IPS DF 6.9 (cell line): ENCODE data around the gene STX1B.

Source experiments
- DNase-seq: peaks from one replicate; pipeline ENCODE4 v3.0.0-alpha.2; 2013; ENCODE audit warnings: low read depth, low spot score
- H3K27ac ChIP-seq: one replicate; pipeline ENCODE4 v1.5.1; 2013; ENCODE audit warnings: low read length, control low read depth
- H3K27me3 ChIP-seq: 2 replicates; pipeline ENCODE4 v1.6.1; 2013; ENCODE audit warnings: mild to moderate bottlenecking, low read length; ENCODE audit not compliant: control insufficient read depth, insufficient read depth
- H3K36me3 ChIP-seq: 2 replicates; pipeline ENCODE4 v1.6.1; 2013; ENCODE audit warnings: low read length; ENCODE audit not compliant: control insufficient read depth, insufficient read depth
- H3K4me1 ChIP-seq: 2 replicates; pipeline ENCODE4 v1.6.1; 2013; ENCODE audit warnings: low read length; ENCODE audit not compliant: control insufficient read depth, insufficient read depth
- H3K4me3 ChIP-seq: 2 replicates; pipeline ENCODE4 v1.5.1; 2013; ENCODE audit warnings: mild to moderate bottlenecking, low read length
- H3K9me3 ChIP-seq: 2 replicates; pipeline ENCODE4 v1.6.1; 2013; ENCODE audit warnings: low read length, inconsistent platforms; ENCODE audit not compliant: control insufficient read depth, insufficient read depth
- WGBS: extraction: QIAGEN DNeasy Blood & Tissue Kit; methylation state at CpG from one replicate; pipeline ENCODE4 v1.1.7; 2013; ENCODE audit warnings: mixed read lengths, missing lambda C conversion rate; ENCODE audit not compliant: insufficient read length, insufficient coverage; 5-methylcytosine and 5-hydroxymethylcytosine counted together

Gene STX1B

GRCh38 chr16:30963925-30964511, 46.4 kb downstream of the STX1B start:
- H3K27me3 ChIP-seq: no peaks in the 10 kb centered on the region
- H3K9me3 ChIP-seq: no peaks in the 10 kb centered on the region
- H3K4me1 ChIP-seq: no peaks in the 10 kb centered on the region; the same call in 1 of the 2 replicates
- no peak overlapping the region for H3K27ac ChIP-seq
- peaks cover 55% of the 10 kb centered on the region for H3K36me3 ChIP-seq
- no CpG with 5 or more reads among the region's 18 CpGs for WGBS
- DNase-seq: no peak
- H3K4me3 ChIP-seq: no peak overlapping the region

- no peak overlapping the region for H3K27ac ChIP-seq
These were observed 49.1 kb downstream of the STX1B start for GRCh38 chr16:30961384-30961783.

DNA sequence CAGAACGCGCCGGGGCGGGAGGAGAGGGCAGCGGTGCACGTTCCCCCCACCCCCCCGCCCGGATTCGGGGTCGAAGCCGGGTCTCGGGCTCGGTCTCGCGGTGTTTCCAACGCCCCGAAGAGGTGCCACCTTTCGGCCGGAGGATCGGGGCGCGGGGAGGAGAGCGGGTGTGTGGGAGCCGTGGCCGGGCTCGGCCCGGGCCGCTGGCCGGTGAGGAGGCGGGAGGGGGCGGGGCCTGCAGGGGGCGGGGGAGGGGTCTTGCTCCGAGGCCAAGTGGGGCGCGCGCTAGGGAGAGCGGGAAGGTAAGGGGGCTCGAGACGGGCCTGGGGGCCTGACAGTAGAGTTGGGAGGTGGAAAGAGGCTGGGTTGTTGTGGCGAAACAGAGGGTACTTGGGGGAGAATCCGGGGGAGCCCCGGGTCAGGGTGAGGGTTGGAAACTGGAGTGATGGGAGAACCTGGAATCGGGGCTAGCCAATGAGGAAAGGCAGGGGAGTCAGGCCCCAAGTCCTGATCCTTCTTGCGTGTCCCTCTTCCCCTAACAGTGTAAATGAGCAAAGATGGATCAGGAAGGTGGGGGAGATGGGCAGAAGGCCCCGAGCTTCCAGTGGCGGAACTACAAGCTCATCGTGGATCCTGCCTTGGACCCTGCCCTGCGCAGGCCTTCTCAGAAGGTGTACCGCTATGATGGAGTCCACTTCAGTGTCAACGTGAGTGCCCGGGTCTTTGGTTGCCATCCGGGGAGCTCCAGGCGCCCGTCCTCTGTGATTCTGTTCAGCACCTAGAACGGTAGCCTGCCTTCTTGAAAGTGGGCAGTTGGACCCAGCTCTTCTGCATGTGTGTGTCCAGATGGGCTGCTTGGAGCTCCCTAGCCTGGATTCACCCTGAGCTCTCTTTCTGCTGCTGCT, 52.0 kb downstream of the STX1B start:
- no peak for DNase-seq
- Histone ChIP-seq H3K27me3 (no peaks in the 10 kb centered on the region), H3K9me3 (no peaks in the 10 kb centered on the region), H3K36me3 (peaks cover 20% of the 10 kb centered on the region; the same call in 1 of the 2 replicates), H3K4me1 (peaks cover 3% of the 10 kb centered on the region), H3K27ac (no peak overlapping the region), H3K4me3 (peak overlapping the region; percentile 92; the same call in 1 of the 2 replicates)
- no CpG with 5 or more reads among the region's 55 CpGs for WGBS

More at GRCh38 chr16:30961384-30961783, 49.1 kb downstream of the STX1B start:
- H3K4me3 ChIP-seq: no peak overlapping the region
- no CpG with 5 or more reads among the region's 11 CpGs for WGBS
- H3K27me3 ChIP-seq: no peaks in the 10 kb centered on the region
- no peak for DNase-seq
- H3K4me1 ChIP-seq: no peaks in the 10 kb centered on the region; the same call in 1 of the 2 replicates
- H3K36me3 ChIP-seq: peaks cover 45% of the 10 kb centered on the region
- no peaks in the 10 kb centered on the region for H3K9me3 ChIP-seq

- Histone ChIP-seq H3K27ac (no peak within 1 kb of the TSS), H3K4me1 (peaks cover 4% of the 10 kb centered on the region), H3K9me3 (no peaks in the 10 kb centered on the region), H3K27me3 (no peaks in the 10 kb centered on the region), H3K4me3 (peak within 1 kb of the TSS; percentile 92), H3K36me3 (peaks cover 17% of the 10 kb centered on the region; the same call in 1 of the 2 replicates)
- DNase-seq: no peak
- no CpG with 5 or more reads among the region's 85 CpGs for WGBS
These were observed 52.8 kb downstream of the STX1B start, which contains the start of gene SETD1A for GRCh38 chr16:30957456-30958174. SETD1A (plus strand) TSS chr16:30957754; CDS start chr16:30958732, 978 bp downstream.

- no CpG with 5 or more reads among the region's 42 CpGs for WGBS
- H3K4me3 ChIP-seq: peak overlapping the region; percentile 92; the same call in 1 of the 2 replicates
- no peak for DNase-seq
- no peaks in the 10 kb centered on the region for H3K27me3 ChIP-seq
- H3K27ac ChIP-seq: no peak overlapping the region
- H3K9me3 ChIP-seq: no peaks in the 10 kb centered on the region
- H3K4me1 ChIP-seq: peaks cover 4% of the 10 kb centered on the region
- H3K36me3 ChIP-seq: peaks cover 17% of the 10 kb centered on the region; the same call in 1 of the 2 replicates
These were observed 53.6 kb downstream of the STX1B start for GRCh38 chr16:30956601-30957455.

DNA sequence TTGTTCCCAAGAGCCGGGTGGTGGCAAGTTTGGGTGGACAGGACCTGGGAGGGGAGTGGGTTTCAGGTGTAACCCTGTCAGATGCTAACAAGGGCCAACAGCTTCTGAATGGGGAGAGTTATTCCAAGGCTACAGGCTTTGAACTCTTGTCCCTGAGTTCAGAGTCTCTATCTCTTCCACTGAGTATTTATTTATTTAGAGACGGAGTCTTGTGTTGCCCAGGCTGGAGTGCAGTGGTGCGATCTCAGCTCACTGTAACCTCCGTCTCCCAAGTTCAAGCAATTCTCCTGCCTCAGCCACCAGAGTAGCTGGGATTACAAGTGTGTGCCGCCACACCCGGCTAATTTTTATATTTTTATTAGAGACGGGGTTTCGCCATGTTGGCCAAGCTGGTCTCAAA, 55.4 kb downstream of the STX1B start:
- no CpG with 5 or more reads among the region's 8 CpGs for WGBS
- Histone ChIP-seq H3K4me3 (no peak overlapping the region), H3K9me3 (no peaks in the 10 kb centered on the region), H3K27ac (no peak overlapping the region), H3K27me3 (no peaks in the 10 kb centered on the region), H3K36me3 (peaks cover 3% of the 10 kb centered on the region; the same call in 1 of the 2 replicates), H3K4me1 (peaks cover 7% of the 10 kb centered on the region)
- no peak for DNase-seq

DNA sequence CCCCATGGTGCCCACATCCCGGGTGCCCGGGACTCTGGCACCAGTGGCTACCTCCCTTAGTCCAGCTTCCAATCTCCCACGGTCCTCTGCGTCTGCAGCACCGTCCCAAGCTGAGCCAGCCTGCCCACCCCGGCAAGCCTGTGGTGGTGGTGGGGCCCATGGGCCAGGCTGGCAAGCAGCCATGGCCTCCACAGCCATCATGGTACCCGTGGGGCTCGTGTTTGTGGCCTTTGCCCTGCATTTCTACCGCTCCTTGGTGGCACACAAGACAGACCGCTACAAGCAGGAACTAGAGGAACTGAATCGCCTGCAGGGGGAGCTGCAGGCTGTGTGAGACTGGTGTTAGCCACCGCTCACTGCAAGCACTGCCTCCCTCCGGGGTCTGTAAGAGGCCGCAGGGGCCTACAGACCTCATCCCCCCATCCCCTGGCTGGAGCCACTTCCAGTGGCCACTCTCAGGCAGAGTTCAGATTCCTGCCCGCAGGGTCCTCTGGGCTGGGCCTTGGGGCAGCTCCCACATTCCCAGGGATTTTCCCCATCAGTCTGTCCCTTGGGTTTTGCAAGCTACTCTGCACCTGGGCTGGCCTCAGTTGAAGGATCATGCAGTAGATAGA, 56.8 kb downstream of the STX1B start:
- DNase-seq: no peak
- no CpG with 5 or more reads among the region's 15 CpGs for WGBS

GRCh38 chr16:30953111-30953510, 57.3 kb downstream of the STX1B start:
- no CpG with 5 or more reads among the region's 9 CpGs for WGBS
- H3K27ac ChIP-seq: no peak overlapping the region
- H3K9me3 ChIP-seq: no peaks in the 10 kb centered on the region
- no peak for DNase-seq
- no peaks in the 10 kb centered on the region for H3K36me3 ChIP-seq
- no peaks in the 10 kb centered on the region for H3K27me3 ChIP-seq
- no peak overlapping the region for H3K4me3 ChIP-seq
- H3K4me1 ChIP-seq: peaks cover 7% of the 10 kb centered on the region

More for the DNA sequence above, 56.8 kb downstream of the STX1B start:
- H3K4me1 ChIP-seq: peaks cover 7% of the 10 kb centered on the region
- no peak overlapping the region for H3K4me3 ChIP-seq
- H3K27ac ChIP-seq: no peak overlapping the region
- no peaks in the 10 kb centered on the region for H3K36me3 ChIP-seq
- no peaks in the 10 kb centered on the region for H3K9me3 ChIP-seq
- no peaks in the 10 kb centered on the region for H3K27me3 ChIP-seq

GRCh38 chr16:30951750-30952149, 58.7 kb downstream of the STX1B start:
- H3K4me3 ChIP-seq: no peak overlapping the region
- H3K27me3 ChIP-seq: no peaks in the 10 kb centered on the region
- no peaks in the 10 kb centered on the region for H3K9me3 ChIP-seq
- peaks cover 2% of the 10 kb centered on the region; the same call in 1 of the 2 replicates for H3K36me3 ChIP-seq
- no CpG with 5 or more reads among the region's 3 CpGs for WGBS
- no peak for DNase-seq
- H3K4me1 ChIP-seq: peaks cover 10% of the 10 kb centered on the region
- no peak overlapping the region for H3K27ac ChIP-seq
